Breast epithelium (tissue), 3 donors: ENCODE measurements around the gene ERCC8.

ENCODE experiments used
- CTCF ChIP-seq, 3 donors: fragments of 450-650 bp; IDR thresholded peaks; one replicate each; pipeline ENCODE4 v1.5.1; 2016 to 2017; ENCODE audit warnings: antibody characterized with exemption in 3 of 3, mild to moderate bottlenecking in 3 of 3, moderate library complexity in 3 of 3
- POLR2A ChIP-seq: fragments of 450-650 bp; IDR thresholded peaks from one replicate; pipeline ENCODE4 v1.6.1; 2016; ENCODE audit warnings: antibody characterized with exemption, mild to moderate bottlenecking, moderate library complexity

- no peak for TF ChIP-seq CTCF (IDR thresholded peaks at IDR 0.05)
- TF ChIP-seq POLR2A = no peak
Observed at GRCh38 chr5:60827201-60827600, 117.7 kb downstream of the ERCC8 start.
